ENCODE results near the gene CDON.
A peak's percentile ranks its signal among the peaks of the same experiment; 100 is the strongest.

Gene CDON

DNA sequence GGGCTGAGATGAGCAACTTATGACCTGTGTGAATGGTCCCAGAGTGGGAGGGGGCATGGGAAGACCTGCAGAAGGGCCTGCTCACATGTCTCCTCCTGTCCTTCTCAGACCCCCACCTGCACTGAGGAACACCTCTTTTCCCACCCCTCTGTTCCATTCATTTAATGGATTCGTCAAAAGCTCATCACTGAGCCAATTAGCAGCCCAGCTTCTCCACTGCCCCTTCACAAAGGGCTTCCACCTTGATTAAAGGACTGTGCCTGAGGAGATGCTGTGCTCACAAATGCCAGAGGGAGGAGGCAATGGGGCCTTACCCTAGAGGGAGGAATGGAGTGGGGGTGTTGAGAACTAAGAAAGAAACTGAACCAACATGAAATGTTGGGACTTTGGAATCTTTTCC, 14.0 kb upstream of the CDON start:
- Mint-ChIP-seq H3K36me3 (ENCODE audit: insufficient read depth) (no peaks in the 10 kb centered on the region), H3K27me3 (peaks cover 12 to 43% of the 10 kb centered on the region in 2 donors)

DNA sequence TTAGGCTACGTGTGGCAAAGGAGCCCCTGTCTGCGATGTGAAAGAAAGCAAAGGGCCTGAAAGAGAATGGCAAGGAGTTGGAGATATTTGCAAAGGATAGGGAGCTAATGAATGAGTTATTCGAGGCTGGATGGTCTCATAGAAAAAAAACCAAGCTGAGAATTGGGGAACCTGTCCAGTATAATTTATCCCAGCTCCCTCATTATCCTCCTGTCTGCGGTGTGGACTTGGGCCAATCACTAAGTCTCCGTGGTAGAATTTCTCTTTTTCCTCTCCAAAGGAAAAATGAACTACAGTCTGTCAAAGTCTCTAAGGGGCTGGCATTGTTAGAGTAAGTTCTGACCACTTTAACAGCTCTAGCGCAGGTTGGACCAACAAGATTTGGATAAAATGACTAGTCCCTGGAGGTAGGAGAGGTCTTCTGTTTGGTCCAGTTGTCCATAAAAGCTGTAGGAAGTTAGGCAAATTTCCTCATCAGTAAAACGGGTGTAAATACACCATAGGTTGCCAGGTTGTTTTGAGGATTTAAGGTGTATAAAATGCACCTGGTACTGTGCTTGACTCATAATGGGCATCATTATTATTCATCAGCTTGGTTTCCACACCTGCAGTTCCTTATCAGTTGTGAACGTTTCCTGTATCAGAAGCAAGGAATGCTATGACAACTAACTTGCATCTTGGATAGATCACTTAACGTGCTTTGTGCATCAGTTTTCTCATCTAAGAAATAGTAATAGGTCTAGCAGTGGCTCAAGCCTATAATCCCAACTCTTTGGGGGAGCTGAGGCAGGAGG, 10.3 kb upstream of the CDON start:
- H3K36me3 Mint-ChIP-seq (ENCODE audit: insufficient read depth), result no peaks in the 10 kb centered on the region
- ATAC-seq (replicated peaks) (no peak), DNase-seq (no peak)
- no peaks in the 10 kb centered on the region for H3K9me3 Mint-ChIP-seq
- H3K27ac Mint-ChIP-seq, result no peak overlapping the region
- H3K4me3 Mint-ChIP-seq, result no peak overlapping the region
- H3K4me1 Mint-ChIP-seq (ENCODE audit: low read depth in 2 of 2), result no peaks in the 10 kb centered on the region
- H3K27me3 Mint-ChIP-seq, result peaks cover 13 to 32% of the 10 kb centered on the region in 2 donors

More for the DNA sequence above, 14.0 kb upstream of the CDON start:
- Mint-ChIP-seq H3K27ac (no peak overlapping the region), H3K4me3 (no peak overlapping the region), H3K9me3 (no peaks in the 10 kb centered on the region), H3K4me1 (ENCODE audit: low read depth in 2 of 2) (no peaks in the 10 kb centered on the region)
- ATAC-seq (replicated peaks), result no peak
- no peak for DNase-seq

DNA sequence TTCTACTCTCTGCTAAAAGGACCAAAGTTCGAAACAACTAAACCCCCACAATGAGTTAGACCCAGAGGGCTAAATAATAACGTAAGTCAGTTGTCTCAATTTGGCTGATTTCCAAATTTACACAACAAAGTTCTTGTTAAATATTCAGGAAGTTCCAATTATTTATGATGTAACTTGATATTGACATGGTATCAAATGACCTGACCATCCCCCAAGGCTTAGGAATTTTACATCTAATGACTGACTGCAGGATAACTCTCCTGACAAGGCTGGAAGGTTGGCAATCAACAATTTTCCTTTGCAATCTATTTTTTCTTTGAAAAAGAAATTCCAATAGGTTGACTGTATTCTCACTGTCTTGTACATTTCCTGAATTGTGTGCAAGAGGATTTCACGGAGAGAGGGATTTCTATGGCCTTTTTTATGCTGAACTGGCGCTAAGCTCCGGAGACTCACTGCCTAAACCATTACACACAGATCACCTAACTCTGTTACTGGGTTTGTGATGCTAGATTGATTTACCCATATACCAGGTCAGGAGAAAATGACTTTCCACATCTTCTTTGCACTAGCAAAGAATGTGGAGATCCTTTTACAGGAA, 9.6 kb upstream of the CDON start:
- DNase-seq (no peak), ATAC-seq (replicated peaks) (no peak)
- Mint-ChIP-seq H3K4me3 (no peak overlapping the region), H3K27me3 (peaks cover 13 to 26% of the 10 kb centered on the region in 2 donors), H3K9me3 (no peaks in the 10 kb centered on the region), H3K4me1 (ENCODE audit: low read depth in 2 of 2) (no peaks in the 10 kb centered on the region), H3K27ac (no peak overlapping the region), H3K36me3 (ENCODE audit: insufficient read depth) (no peaks in the 10 kb centered on the region)

GRCh38 chr11:126063507-126063852, 814 bp upstream of the CDON start:
- H3K27me3 Mint-ChIP-seq, result peaks cover 0 to 35% of the 10 kb centered on the region in 2 donors
- peaks cover 5 to 7% of the 10 kb centered on the region in 2 donors for H3K4me1 Mint-ChIP-seq (ENCODE audit: low read depth in 2 of 2)
- peak overlapping the region in 1 of 2 donors; percentile 93 for H3K27ac Mint-ChIP-seq

GRCh38 chr11:126061707-126062678, 673 bp downstream of the CDON start:
- peaks cover 5 to 7% of the 10 kb centered on the region in 2 donors for H3K4me1 Mint-ChIP-seq (ENCODE audit: low read depth in 2 of 2)
- H3K27ac Mint-ChIP-seq, result peak overlapping the region; percentile 23 to 85
- peak overlapping the region; percentile 85 to 86 for H3K4me3 Mint-ChIP-seq
- H3K9me3 Mint-ChIP-seq, result no peaks in the 10 kb centered on the region
- no peak for ATAC-seq (replicated peaks)
- peaks cover 0 to 29% of the 10 kb centered on the region in 2 donors for H3K27me3 Mint-ChIP-seq
- peak in 2 of 3 experiments; percentile 17 to 21 for DNase-seq
- H3K36me3 Mint-ChIP-seq (ENCODE audit: insufficient read depth), result peaks cover 13% of the 10 kb centered on the region

More at GRCh38 chr11:126063507-126063852, 814 bp upstream of the CDON start:
- Mint-ChIP-seq H3K4me3 (peak overlapping the region; percentile 85 to 86), H3K36me3 (ENCODE audit: insufficient read depth) (peaks cover 13% of the 10 kb centered on the region), H3K9me3 (no peaks in the 10 kb centered on the region)
- ATAC-seq (replicated peaks) (no peak), DNase-seq (peak in 1 of 3 experiments; percentile 4)

- Mint-ChIP-seq H3K4me3 (peak overlapping the region in 1 of 2 donors; percentile 16), H3K27me3 (peaks cover 0 to 23% of the 10 kb centered on the region in 2 donors), H3K4me1 (ENCODE audit: low read depth in 2 of 2) (peaks cover 5 to 7% of the 10 kb centered on the region in 2 donors), H3K9me3 (no peaks in the 10 kb centered on the region), H3K36me3 (ENCODE audit: insufficient read depth) (peaks cover 13% of the 10 kb centered on the region), H3K27ac (no peak overlapping the region)
- ATAC-seq (replicated peaks) (no peak), DNase-seq (no peak)
Observed at GRCh38 chr11:126060757-126061171, 1.9 kb downstream of the CDON start.

DNA sequence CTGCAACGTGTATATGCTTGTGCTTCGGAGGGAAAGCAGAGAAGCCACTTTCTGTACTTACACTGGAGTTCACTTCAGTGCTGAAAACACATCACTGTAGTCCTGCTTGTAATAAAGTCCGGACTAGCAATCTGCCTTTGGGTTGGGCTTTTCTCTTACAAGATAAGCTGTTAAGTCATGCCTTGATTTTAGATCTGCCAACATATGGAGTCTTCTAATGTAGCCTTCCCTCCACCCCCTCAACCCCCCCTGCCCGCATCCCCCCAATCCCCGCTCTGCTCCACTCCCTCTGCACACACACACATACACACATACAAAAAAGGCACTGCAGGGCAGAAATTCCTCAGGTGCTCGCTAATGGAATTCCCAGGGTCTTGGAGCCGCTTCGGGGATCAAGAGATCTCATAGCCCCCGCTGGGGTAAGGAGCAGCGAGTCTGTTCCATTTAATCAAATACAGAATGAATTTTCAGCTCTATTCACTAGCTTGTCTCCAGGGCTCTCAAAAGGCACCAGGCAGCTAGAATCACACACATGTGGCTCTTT, 3.4 kb downstream of the CDON start:
- Mint-ChIP-seq H3K4me3 (no peak overlapping the region), H3K36me3 (ENCODE audit: insufficient read depth) (peaks cover 13% of the 10 kb centered on the region), H3K4me1 (ENCODE audit: low read depth in 2 of 2) (peaks cover 5 to 7% of the 10 kb centered on the region in 2 donors), H3K27ac (no peak overlapping the region), H3K27me3 (peaks cover 10 to 19% of the 10 kb centered on the region in 2 donors), H3K9me3 (no peaks in the 10 kb centered on the region)
- DNase-seq (no peak), ATAC-seq (replicated peaks) (no peak)

DNA sequence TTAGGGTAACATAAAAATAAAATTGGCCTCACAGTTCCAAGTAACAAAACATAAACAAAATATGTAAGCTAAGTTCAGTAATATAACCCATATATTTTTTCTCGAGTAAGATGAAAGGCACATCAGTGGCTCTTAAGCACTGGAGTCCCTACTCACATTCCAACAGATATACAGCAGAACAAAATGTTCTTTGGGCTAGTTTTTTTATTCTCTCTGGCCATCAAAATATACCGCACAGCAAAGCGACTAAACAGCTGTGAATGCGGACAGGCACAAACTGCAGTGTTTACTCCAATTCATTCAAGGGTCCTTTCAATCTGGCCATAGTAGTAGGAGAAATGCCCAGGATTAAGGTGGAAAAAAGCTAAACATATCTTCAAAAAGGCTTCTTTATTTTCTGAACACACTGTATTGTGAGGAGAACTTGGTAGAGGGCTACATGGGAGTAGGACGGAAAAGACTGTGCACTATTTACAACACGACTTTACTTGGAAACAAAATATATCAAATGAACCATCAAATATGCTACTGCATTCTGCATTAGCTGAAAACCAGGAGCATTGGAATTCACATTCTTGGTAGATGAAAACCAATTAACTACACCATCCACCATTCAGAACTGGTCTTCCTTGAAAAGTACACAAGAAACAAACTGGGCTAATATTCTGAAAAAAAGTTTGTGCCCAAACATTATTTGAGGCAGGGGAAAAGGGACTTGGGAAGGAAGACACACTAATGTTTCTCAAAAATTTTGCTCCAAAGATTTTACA, 4.4 kb downstream of the CDON start:
- ATAC-seq (replicated peaks), result no peak
- no peak overlapping the region for H3K4me3 Mint-ChIP-seq

GRCh38 chr11:126054882-126055281, 7.8 kb downstream of the CDON start:
- Mint-ChIP-seq H3K4me3 (no peak overlapping the region), H3K27me3 (peaks cover 7 to 20% of the 10 kb centered on the region in 2 donors), H3K27ac (no peak overlapping the region), H3K4me1 (ENCODE audit: low read depth in 2 of 2) (no peaks in the 10 kb centered on the region), H3K9me3 (no peaks in the 10 kb centered on the region), H3K36me3 (ENCODE audit: insufficient read depth) (no peaks in the 10 kb centered on the region)
- DNase-seq (no peak), ATAC-seq (replicated peaks) (no peak)

More for the DNA sequence above, 4.4 kb downstream of the CDON start:
- Mint-ChIP-seq H3K27ac (no peak overlapping the region), H3K4me1 (ENCODE audit: low read depth in 2 of 2) (peaks cover 5 to 7% of the 10 kb centered on the region in 2 donors), H3K27me3 (peaks cover 10 to 19% of the 10 kb centered on the region in 2 donors), H3K9me3 (no peaks in the 10 kb centered on the region), H3K36me3 (ENCODE audit: insufficient read depth) (peaks cover 13% of the 10 kb centered on the region)
- no peak for DNase-seq

- H3K36me3 Mint-ChIP-seq (ENCODE audit: insufficient read depth), result no peaks in the 10 kb centered on the region
- no peaks in the 10 kb centered on the region for H3K9me3 Mint-ChIP-seq
Observed at GRCh38 chr11:126054408-126054807, 8.3 kb downstream of the CDON start.

DNA sequence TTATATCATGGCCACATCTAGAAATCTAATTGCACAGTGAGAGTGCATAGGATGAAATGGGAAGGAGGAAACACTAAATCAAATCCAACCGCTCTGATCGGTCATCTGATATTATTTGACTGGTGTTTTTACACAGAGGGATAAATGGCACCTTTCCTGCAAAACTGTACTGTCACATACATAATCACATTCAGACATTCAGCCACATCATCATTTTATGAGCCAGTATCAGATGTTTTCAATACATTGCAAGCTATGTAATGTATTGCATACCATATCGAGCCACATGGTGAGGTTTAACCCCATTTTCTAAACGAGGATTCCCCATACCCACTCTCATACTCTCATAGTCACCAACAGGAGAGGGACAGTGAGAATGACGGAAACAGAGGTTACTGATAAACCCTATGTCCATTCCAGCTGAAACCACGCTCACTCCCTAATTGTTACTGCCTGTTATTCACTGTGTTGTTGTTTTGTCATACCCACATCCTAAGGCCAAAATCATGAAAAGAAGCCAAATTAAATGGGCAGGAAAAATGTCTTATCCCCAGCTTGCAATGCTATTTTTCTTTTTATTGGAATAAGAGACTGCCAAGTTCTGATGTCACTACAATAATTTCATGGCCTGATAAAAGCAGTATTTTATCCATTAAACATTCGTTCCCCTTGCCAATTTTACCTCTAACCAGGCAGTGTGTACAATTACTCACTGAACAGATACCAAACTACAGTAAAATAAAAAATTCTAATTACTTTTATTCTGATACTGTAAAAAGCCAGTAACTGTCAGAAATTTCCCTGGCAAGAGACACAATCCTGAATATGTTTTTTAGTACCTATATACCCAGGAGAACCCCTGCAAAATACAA, 9.0 kb downstream of the CDON start:
- Mint-ChIP-seq H3K27ac (no peak overlapping the region), H3K4me3 (no peak overlapping the region)
- no peak for ATAC-seq (replicated peaks)

More at GRCh38 chr11:126054408-126054807, 8.3 kb downstream of the CDON start:
- H3K27ac Mint-ChIP-seq, result no peak overlapping the region
- DNase-seq (no peak), ATAC-seq (replicated peaks) (no peak)
- no peak overlapping the region for H3K4me3 Mint-ChIP-seq
- H3K4me1 Mint-ChIP-seq (ENCODE audit: low read depth in 2 of 2), result no peaks in the 10 kb centered on the region
- peaks cover 7 to 20% of the 10 kb centered on the region in 2 donors for H3K27me3 Mint-ChIP-seq

GRCh38 chr11:126051117-126051516, 11.5 kb downstream of the CDON start:
- H3K36me3 Mint-ChIP-seq (ENCODE audit: insufficient read depth), result no peaks in the 10 kb centered on the region
- DNase-seq (no peak), ATAC-seq (replicated peaks) (no peak)
- no peak overlapping the region for H3K4me3 Mint-ChIP-seq
- peaks cover 13 to 40% of the 10 kb centered on the region in 2 donors for H3K27me3 Mint-ChIP-seq
- no peaks in the 10 kb centered on the region for H3K4me1 Mint-ChIP-seq (ENCODE audit: low read depth in 2 of 2)
- H3K9me3 Mint-ChIP-seq, result no peaks in the 10 kb centered on the region
- H3K27ac Mint-ChIP-seq, result no peak overlapping the region

More for the DNA sequence above, 9.0 kb downstream of the CDON start:
- no peaks in the 10 kb centered on the region for H3K9me3 Mint-ChIP-seq
- peaks cover 7 to 20% of the 10 kb centered on the region in 2 donors for H3K27me3 Mint-ChIP-seq
- no peaks in the 10 kb centered on the region for H3K4me1 Mint-ChIP-seq (ENCODE audit: low read depth in 2 of 2)
- DNase-seq, result no peak
- H3K36me3 Mint-ChIP-seq (ENCODE audit: insufficient read depth), result no peaks in the 10 kb centered on the region
